MM.1S (cell line): ENCODE results near the gene EEF2KMT.

ENCODE experiments used
- CTCF ChIP-seq: fragments of 300-600 bp; sonication (generic); IDR thresholded peaks from 2 replicates; pipeline ENCODE4 v1.5.1; 2016; ENCODE audit warnings: antibody characterized with exemption, low read length, mixed read lengths
- EZH2phosphoT487 ChIP-seq: fragments of 300-600 bp; sonication (generic); IDR thresholded peaks from 2 replicates; pipeline ENCODE4 v1.6.1; 2018; ENCODE audit warnings: antibody characterized with exemption, low read length

- no peak for TF ChIP-seq CTCF
- TF ChIP-seq EZH2phosphoT487 = no peak
Observed at GRCh38 chr16:5041600-5042133, 55.9 kb downstream of the EEF2KMT start.
